HG03159 (cell line): Measurements from ENCODE around the gene CES4A.
"Not testable (repeated sequence)": the region's sequence is repeated elsewhere in the genome, so short reads cannot be mapped to it uniquely, and the experiment has no call there.

Experiments
- ATAC-seq: cut with Tn5 transposase; IDR thresholded peaks from one replicate; pipeline ENCODE4 v1.9.1; 2021; ENCODE audit warnings: mild to moderate bottlenecking, moderate library complexity; ENCODE audit not compliant: unreplicated experiment

Gene CES4A

GRCh38 chr16:66955363-66956153, 32.8 kb upstream of the CES4A start:
- ATAC-seq, result not testable (repeated sequence)

- ATAC-seq, result not testable (repeated sequence)
Observed at GRCh38 chr16:66956154-66956457, 32.3 kb upstream of the CES4A start.

GRCh38 chr16:66958857-66959703, 29.3 kb upstream of the CES4A start:
- no peak for ATAC-seq

GRCh38 chr16:66959704-66960161, 28.7 kb upstream of the CES4A start:
- ATAC-seq, result no peak

GRCh38 chr16:66960270-66960669, 28.1 kb upstream of the CES4A start:
- no peak for ATAC-seq

GRCh38 chr16:66961065-66961744, 27.2 kb upstream of the CES4A start, which contains the start of gene CES3:
CES3 (plus strand) TSS chr16:66961266; CDS start chr16:66961308, 42 bp downstream.
- no peak for ATAC-seq

GRCh38 chr16:66961914-66962313, 26.5 kb upstream of the CES4A start:
- no peak for ATAC-seq

- no peak for ATAC-seq
Observed at GRCh38 chr16:66964049-66964448, 24.3 kb upstream of the CES4A start.

GRCh38 chr16:66968847-66969246, 19.5 kb upstream of the CES4A start:
- ATAC-seq, result no peak

GRCh38 chr16:66970775-66971720, 17.3 kb upstream of the CES4A start:
- no peak for ATAC-seq

- ATAC-seq, result no peak
Observed at GRCh38 chr16:66972983-66973382, 15.4 kb upstream of the CES4A start.

- ATAC-seq, result no peak
Observed at GRCh38 chr16:66973716-66974115, 14.7 kb upstream of the CES4A start.

GRCh38 chr16:66974156-66974931, 14.0 kb upstream of the CES4A start:
- not testable (repeated sequence) for ATAC-seq

- not testable (repeated sequence) for ATAC-seq
Observed at GRCh38 chr16:66974932-66975246, 13.5 kb upstream of the CES4A start.

- no peak for ATAC-seq
Observed at GRCh38 chr16:66975302-66975893, 13.0 kb upstream of the CES4A start.

GRCh38 chr16:66976746-66977145, 11.6 kb upstream of the CES4A start:
- ATAC-seq, result no peak

- ATAC-seq, result no peak
Observed at GRCh38 chr16:66977341-66978113, 10.9 kb upstream of the CES4A start.

GRCh38 chr16:66979011-66979717, 9.2 kb upstream of the CES4A start:
- no peak for ATAC-seq
